ENCODE data around the gene TMEM198.

Gene TMEM198

DNA sequence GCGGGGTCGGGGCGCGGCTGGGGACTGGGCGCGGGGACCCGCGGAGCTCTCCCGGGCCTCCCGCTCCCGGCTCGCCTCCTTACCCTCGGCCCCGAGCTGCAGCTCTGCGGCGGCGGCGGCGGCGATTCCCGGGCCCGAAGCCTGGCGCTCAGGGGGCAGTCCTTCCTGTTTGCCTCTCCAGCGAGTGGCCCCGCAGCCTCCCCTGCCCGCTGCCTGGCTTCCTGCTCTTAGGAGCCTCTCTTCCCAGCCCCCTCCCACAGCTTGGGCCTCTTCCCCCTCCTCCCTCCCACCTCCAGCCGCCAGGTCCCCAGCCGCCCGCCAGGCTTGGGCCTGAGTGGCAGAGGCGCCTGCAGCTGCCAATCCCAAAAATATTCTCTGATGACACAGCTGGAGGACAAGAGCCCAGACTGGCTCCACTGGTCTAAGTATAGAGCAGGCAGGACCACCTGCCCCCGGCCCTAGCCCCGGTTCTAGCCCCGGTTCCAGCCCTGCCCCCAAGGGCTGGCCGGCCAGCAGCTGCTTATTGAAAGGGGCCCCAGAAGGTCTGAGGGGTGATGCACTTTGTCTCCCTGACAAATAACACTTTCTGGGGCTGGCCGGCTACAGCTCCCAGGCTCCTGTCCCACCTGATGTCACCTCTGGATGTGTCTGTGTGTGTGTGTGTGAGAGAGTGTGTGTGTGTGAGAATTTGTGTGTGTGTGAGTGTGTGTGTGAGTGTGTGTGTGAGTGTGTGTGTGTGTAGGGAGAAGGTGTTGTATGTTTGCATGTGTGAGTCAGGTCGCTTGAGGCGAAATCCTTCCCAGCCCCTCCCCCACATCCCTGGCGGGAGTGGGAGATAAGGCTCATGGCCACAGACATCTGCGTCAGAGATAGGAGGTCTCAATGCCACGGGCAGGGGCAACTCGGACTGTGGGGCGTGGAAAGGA, 27.7 kb downstream of the TMEM198 start, which contains the start of gene OBSL1:
TSS of gene OBSL1 (minus strand) at position 229 of the 926 bp plus-strand sequence. CDS start 307 bp downstream, outside the sequence.
- FAIRE-seq, result no peak
- DNase-seq (ENCODE audit: insufficient read length, low spot score), result no peak
- no peak for TF ChIP-seq SPI1 (IDR thresholded peaks at IDR 0.05; ENCODE audit: low read depth, low read length)
- no peak for TF ChIP-seq TAF1 (IDR thresholded peaks at IDR 0.05; ENCODE audit: low read depth, low read length)
- no peak for TF ChIP-seq POLR2AphosphoS5 (IDR thresholded peaks at IDR 0.05; ENCODE audit: low read depth, low read length)
- TF ChIP-seq POLR2A (IDR thresholded peaks at IDR 0.05; ENCODE audit: low read depth, low read length), result no peak
- TF ChIP-seq POU2F2 (IDR thresholded peaks at IDR 0.05; ENCODE audit: low read depth, low read length), result no peak
- no peak for TF ChIP-seq PAX5 (IDR thresholded peaks at IDR 0.05; ENCODE audit: insufficient read depth, low read length, severe bottlenecking)

DNA sequence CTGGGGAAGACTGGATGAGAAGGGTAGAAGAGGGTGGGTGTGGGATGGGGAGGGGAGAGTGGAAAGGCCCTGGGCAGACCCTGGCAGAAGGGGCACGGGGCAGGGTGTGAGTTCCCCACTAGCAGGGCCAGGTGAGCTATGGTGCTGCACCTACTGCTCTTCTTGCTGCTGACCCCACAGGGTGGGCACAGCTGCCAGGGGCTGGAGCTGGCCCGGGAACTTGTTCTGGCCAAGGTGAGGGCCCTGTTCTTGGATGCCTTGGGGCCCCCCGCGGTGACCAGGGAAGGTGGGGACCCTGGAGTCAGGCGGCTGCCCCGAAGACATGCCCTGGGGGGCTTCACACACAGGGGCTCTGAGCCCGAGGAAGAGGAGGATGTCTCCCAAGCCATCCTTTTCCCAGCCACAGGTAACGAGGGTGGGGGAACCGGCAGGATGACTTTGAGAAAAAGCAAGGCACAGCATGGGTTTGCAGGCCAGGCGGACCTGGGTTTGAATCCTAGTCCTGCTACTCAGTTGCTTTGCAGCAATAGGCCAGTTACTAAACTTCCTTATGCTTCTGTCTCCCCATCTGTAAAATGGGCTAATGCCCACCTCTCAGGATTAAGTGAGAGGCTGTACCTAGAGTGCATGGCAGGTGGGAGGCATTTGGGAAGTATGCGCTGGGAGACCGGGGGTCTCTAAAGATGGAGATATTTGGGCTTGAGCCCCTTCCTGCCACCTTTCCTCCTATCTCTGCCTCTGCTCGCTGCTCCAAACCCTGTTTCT, 28.6 kb downstream of the TMEM198 start, which contains the start of gene INHA:
TSS of gene INHA (plus strand) at position 74 of the 765 bp plus-strand sequence. CDS start at position 139, 65 bp downstream.
- FAIRE-seq (no peak), DNase-seq (ENCODE audit: insufficient read length, low spot score) (no peak)
- no peak for TF ChIP-seq TAF1 (IDR thresholded peaks at IDR 0.05; ENCODE audit: low read depth, low read length)
- no peak for TF ChIP-seq POU2F2 (IDR thresholded peaks at IDR 0.05; ENCODE audit: low read depth, low read length)
- no peak for TF ChIP-seq SPI1 (IDR thresholded peaks at IDR 0.05; ENCODE audit: low read depth, low read length)
- TF ChIP-seq POLR2A (IDR thresholded peaks at IDR 0.05; ENCODE audit: low read depth, low read length), result no peak
- no peak for TF ChIP-seq POLR2AphosphoS5 (IDR thresholded peaks at IDR 0.05; ENCODE audit: low read depth, low read length)
- no peak for TF ChIP-seq PAX5 (IDR thresholded peaks at IDR 0.05; ENCODE audit: insufficient read depth, low read length, severe bottlenecking)

DNA sequence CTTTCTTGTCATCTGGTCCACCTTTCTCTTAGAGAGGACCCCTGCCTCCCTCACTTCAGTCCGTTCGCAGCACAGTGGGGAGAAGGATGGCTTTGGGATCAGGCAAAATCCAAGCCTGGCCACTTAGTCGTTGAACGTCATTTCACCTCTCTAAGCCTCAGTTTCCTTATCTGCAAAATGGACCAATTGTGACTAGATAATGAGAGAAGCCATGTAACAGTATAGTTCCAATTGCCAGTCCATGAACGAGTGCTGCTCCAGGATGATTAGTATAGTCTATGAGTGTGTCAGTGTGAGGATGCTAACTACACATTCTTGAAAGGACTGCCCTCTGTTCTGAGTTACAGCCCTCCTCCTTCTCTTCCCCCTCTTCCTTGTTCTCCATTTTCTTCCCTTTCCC, 29.3 kb downstream of the TMEM198 start:
- DNase-seq (ENCODE audit: insufficient read length, low spot score) (no peak), FAIRE-seq (no peak)
- TF ChIP-seq POLR2AphosphoS5 (IDR thresholded peaks at IDR 0.05; ENCODE audit: low read depth, low read length) (no peak), POU2F2 (IDR thresholded peaks at IDR 0.05; ENCODE audit: low read depth, low read length) (no peak), PAX5 (IDR thresholded peaks at IDR 0.05; ENCODE audit: insufficient read depth, low read length, severe bottlenecking) (no peak), TAF1 (IDR thresholded peaks at IDR 0.05; ENCODE audit: low read depth, low read length) (no peak), POLR2A (IDR thresholded peaks at IDR 0.05; ENCODE audit: low read depth, low read length) (no peak), SPI1 (IDR thresholded peaks at IDR 0.05; ENCODE audit: low read depth, low read length) (no peak)

DNA sequence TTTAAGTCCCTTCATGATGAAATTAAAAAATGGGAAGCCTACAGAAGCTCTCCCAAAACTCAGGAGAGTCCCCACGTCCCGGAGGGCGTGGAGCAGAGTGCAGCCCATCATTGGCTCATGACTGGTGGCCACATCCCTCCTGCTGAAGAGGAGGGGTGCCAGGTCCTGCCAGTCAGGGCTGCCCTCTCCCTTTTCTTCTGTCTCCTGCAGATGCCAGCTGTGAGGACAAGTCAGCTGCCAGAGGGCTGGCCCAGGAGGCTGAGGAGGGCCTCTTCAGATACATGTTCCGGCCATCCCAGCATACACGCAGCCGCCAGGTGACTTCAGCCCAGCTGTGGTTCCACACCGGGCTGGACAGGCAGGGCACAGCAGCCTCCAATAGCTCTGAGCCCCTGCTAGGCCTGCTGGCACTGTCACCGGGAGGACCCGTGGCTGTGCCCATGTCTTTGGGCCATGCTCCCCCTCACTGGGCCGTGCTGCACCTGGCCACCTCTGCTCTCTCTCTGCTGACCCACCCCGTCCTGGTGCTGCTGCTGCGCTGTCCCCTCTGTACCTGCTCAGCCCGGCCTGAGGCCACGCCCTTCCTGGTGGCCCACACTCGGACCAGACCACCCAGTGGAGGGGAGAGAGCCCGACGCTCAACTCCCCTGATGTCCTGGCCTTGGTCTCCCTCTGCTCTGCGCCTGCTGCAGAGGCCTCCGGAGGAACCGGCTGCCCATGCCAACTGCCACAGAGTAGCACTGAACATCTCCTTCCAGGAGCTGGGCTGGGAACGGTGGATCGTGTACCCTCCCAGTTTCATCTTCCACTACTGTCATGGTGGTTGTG, 30.9 kb downstream of the TMEM198 start:
- FAIRE-seq (no peak), DNase-seq (ENCODE audit: insufficient read length, low spot score) (no peak)
- TF ChIP-seq PAX5 (IDR thresholded peaks at IDR 0.05; ENCODE audit: insufficient read depth, low read length, severe bottlenecking) (no peak), POLR2A (IDR thresholded peaks at IDR 0.05; ENCODE audit: low read depth, low read length) (no peak), POLR2AphosphoS5 (IDR thresholded peaks at IDR 0.05; ENCODE audit: low read depth, low read length) (no peak), POU2F2 (IDR thresholded peaks at IDR 0.05; ENCODE audit: low read depth, low read length) (no peak), SPI1 (IDR thresholded peaks at IDR 0.05; ENCODE audit: low read depth, low read length) (no peak), TAF1 (IDR thresholded peaks at IDR 0.05; ENCODE audit: low read depth, low read length) (no peak)

DNA sequence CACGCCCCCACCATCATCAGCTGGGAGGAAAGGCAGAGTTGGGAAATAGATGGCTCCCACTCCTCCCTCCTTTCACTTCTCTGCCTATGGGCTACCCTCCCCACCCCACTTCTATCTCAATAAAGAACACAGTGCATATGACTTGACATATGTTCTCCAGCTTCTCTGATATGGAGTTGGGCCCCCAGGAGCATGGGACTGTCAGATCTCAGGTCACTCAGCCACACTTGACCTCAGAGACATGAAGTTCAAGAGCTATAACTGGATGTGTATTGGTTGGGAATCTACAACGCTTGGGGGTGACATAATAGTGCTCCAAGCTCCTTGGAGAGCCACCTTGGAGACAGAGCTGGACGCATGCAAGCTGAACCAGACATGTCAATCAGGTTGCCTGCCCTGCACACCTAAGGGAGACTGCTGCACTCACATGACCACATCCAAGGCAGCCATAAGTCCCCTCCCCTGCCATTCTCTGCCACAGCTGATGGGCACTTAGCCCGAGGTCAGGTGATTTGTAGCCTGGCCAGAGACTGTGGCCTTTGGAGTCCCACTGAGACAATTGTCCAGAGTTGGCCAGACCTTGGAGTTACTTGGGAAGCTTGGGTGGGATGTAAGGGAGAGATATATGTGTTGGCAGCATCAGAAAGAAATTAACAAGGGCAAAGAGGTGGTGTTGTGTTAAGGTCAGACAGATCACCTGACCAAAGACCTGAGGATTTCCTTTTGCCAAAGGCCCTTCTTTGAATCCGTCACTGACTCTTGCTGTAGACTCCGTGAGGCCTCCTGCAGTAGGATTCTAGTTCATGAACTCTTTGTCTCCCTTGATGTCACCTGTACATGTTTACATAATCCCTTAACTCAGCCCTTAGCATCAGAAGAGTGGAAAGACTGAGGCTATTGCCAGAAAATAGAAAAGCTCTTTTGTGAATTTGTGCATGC, 32.0 kb downstream of the TMEM198 start:
- DNase-seq (ENCODE audit: insufficient read length, low spot score) (no peak), FAIRE-seq (no peak)
- no peak for TF ChIP-seq POLR2AphosphoS5 (IDR thresholded peaks at IDR 0.05; ENCODE audit: low read depth, low read length)
- TF ChIP-seq PAX5 (IDR thresholded peaks at IDR 0.05; ENCODE audit: insufficient read depth, low read length, severe bottlenecking), result no peak
- TF ChIP-seq TAF1 (IDR thresholded peaks at IDR 0.05; ENCODE audit: low read depth, low read length), result no peak
- TF ChIP-seq POLR2A (IDR thresholded peaks at IDR 0.05; ENCODE audit: low read depth, low read length), result no peak
- TF ChIP-seq POU2F2 (IDR thresholded peaks at IDR 0.05; ENCODE audit: low read depth, low read length), result no peak

DNA sequence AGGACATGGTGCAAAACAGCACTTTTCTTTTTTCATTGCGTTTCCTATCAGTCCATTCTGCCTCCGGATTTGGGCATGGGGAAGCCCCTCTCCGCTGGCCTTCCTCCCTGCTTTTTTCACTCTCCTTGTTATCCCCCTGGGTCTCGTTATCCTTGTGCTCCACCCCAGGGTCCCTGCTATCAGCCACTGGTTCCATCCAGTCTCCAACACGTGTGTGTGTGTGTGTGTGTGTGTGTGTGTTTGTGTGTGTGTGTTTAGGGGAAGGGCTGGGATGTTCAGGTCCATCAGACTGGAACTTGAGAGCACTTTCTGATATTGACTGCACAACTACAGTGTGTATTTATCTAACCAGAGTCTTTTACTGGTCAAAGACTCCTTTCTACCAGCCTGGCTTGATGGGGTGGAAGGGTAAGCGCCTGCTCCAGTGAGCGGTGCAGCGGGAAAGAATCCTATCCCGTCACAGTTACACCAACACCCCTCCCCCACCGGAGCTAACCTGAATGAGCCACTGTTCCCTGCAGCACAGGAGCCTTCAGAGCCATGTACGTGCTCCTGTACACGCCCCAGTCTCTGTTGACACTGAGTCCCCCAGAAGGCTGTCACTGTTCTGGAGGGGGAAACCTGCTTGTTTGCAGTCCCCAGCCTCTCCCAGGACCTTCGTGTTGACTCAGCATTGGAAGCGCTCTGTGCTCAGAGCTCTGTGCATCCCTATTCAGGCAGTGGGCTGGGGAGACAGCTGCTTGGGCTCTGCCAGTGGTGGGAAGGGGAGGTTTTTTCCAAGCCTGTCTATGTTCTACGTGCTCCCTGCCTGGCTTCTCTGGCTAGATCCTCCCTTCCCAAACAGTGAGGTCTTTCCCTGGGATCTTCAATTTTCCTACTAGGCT, 32.9 kb downstream of the TMEM198 start:
- DNase-seq (ENCODE audit: insufficient read length, low spot score) (no peak), FAIRE-seq (no peak)
- TF ChIP-seq POU2F2 (IDR thresholded peaks at IDR 0.05; ENCODE audit: low read depth, low read length) (no peak), SPI1 (IDR thresholded peaks at IDR 0.05; ENCODE audit: low read depth, low read length) (no peak), POLR2A (IDR thresholded peaks at IDR 0.05; ENCODE audit: low read depth, low read length) (no peak)

DNA sequence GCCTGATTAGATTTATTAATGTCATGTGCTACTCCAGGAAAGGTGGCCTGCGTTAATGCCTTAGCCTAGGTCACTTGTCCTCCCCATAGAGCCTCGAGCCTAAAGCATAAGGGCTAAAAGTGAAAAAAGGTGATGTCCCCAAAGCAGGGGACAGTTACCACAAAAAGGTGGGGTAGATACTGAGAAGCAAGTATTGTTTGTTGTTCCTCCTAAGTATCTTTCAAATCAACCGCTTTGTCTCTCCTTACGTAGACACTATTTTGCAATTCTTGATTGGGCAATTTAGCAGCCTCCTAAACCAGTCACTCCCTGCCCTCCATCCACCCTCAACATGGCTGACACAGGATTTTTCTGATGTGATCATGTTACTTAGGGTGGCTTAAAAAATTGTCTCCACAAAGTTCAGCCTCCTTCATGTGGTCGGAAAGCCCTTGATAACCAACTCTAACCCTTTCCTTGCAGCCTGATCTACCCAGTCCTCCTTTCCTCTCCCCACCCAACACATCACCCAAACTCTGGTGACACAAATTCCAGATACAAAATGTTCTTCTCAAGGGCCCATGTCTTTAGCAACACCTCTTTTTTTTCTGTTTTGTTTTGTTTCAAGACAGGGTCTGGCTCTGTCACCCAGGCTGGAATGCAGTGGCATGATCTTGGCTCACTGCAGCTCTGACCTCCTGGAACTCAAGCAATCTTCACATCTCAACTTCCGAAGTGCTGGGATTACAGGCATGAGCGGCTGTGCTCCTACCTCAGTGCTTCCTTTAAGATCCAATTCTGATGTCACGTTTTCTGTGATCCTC, 35.2 kb downstream of the TMEM198 start:
- TF ChIP-seq POU2F2 (IDR thresholded peaks at IDR 0.05; ENCODE audit: low read depth, low read length), result no peak
- FAIRE-seq (no peak), DNase-seq (ENCODE audit: insufficient read length, low spot score) (no peak)

Measured in GM12891 (cell line).